ENCODE measurements around the gene TNS3. TPM values are rescaled to one million over a fixed set of nuclear protein-coding genes. Genes with fewer than 3 reads are reported as not detected.

Gene TNS3
- total RNA-seq, 4 donors from 2014 or later: 27.2 to 110 (median 47.5) TPM

DNA sequence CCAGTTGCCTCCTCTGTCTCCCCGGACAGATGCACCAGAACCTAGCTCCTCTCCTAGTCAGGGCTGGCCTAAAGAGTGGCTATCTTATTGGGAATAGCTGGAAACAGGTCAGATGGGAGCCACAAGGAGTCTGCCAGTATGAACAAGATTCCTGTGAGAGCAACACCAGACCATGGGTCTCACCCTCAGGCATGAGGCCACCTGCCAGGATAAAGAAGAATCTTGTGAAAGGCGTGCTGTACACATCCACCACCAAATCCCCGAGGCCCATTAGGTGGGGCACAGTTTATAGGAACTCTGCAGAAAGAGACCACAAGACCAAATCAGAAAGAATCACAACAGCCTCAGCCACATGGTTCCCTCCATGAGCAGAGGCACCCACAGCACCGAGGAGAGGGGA is 325.9 kb downstream of the TNS3 start:
- Histone ChIP-seq H3K36me3 (no peaks in the 10 kb centered on the region), H3K27me3 (no peaks in the 10 kb centered on the region), H3K9me3 (no peaks in the 10 kb centered on the region), H3K4me1 (peaks cover 4 to 8% of the 10 kb centered on the region in 2 donors), H3K27ac (peak overlapping the region in 1 of 2 donors; percentile 2), H3K4me3 (no peak overlapping the region)
- TF ChIP-seq POLR2A (IDR thresholded peaks at IDR 0.05): no peak
- TF ChIP-seq, protein P1, sequence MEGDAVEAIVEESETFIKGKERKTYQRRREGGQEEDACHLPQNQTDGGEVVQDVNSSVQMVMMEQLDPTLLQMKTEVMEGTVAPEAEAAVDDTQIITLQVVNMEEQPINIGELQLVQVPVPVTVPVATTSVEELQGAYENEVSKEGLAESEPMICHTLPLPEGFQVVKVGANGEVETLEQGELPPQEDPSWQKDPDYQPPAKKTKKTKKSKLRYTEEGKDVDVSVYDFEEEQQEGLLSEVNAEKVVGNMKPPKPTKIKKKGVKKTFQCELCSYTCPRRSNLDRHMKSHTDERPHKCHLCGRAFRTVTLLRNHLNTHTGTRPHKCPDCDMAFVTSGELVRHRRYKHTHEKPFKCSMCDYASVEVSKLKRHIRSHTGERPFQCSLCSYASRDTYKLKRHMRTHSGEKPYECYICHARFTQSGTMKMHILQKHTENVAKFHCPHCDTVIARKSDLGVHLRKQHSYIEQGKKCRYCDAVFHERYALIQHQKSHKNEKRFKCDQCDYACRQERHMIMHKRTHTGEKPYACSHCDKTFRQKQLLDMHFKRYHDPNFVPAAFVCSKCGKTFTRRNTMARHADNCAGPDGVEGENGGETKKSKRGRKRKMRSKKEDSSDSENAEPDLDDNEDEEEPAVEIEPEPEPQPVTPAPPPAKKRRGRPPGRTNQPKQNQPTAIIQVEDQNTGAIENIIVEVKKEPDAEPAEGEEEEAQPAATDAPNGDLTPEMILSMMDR (IDR thresholded peaks at IDR 0.05): no peak
- DNase-seq: no peak
- intact Hi-C loops (cut with DNase I; ENCODE audit: low total_unique reads): loop anchor here (10.0 kb wide), 2 partner anchors 161 to 1341 kb away; no protein-coding TSS in a partner anchor

DNA sequence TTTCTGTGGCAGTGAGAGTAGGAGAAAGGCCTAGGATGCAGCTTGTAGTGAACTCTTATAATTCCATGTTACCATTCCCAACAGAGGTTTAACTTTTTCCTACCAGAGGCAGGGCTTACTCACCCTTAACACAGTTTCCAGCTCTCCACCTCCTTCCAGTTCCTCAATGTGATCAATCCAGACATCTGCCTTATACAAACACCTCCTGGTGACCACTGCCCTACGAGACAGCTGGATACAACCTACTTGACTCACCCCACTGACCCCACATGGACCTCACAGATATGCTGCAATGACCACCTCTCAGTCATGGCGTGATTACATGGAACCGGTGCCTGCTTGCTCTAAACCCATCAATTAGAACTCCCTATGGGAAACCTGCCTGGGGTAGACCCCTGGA is 326.5 kb downstream of the TNS3 start:
- TF ChIP-seq, protein P1 (IDR thresholded peaks at IDR 0.05): no peak
- intact Hi-C loops (cut with DNase I; ENCODE audit: low total_unique reads): loop anchor here (10.0 kb wide), 2 partner anchors 161 to 1341 kb away; no protein-coding TSS in a partner anchor
- H3K27ac ChIP-seq: peak overlapping the region in 1 of 2 donors; percentile 92
- H3K4me3 ChIP-seq: no peak overlapping the region
- H3K36me3 ChIP-seq: no peaks in the 10 kb centered on the region
- no peak for DNase-seq
- no peaks in the 10 kb centered on the region for H3K27me3 ChIP-seq
- H3K9me3 ChIP-seq: no peaks in the 10 kb centered on the region
- H3K4me1 ChIP-seq: peaks cover 4 to 8% of the 10 kb centered on the region in 2 donors

DNA sequence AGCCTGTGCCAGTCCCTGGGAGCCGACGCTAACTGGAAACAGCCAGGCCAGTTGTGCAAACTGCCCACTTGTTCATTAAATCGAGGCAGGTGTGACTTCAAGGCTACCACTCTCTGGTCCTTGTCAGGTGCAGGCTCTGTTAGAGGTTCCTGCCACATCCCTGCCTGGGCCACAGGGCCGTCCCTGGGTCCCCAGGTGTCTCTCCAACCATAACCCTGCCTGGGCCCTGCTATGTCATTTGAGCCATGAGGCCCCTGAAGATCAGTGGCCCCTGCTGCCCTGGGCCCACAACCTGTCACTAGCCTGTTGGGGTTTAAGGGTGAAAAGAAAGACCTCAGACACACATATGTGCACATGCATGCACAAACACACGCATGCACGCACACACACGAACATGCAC is 326.9 kb downstream of the TNS3 start:
- intact Hi-C loops (cut with DNase I; ENCODE audit: low total_unique reads): loop anchor here (10.0 kb wide), 2 partner anchors 160 to 1340 kb away; no protein-coding TSS in a partner anchor
- H3K4me3 ChIP-seq: no peak overlapping the region
- H3K4me1 ChIP-seq: peaks cover 4 to 8% of the 10 kb centered on the region in 2 donors
- peak overlapping the region; percentile 92 for H3K27ac ChIP-seq
- no peaks in the 10 kb centered on the region for H3K9me3 ChIP-seq
- no peak for DNase-seq
- H3K36me3 ChIP-seq: no peaks in the 10 kb centered on the region
- H3K27me3 ChIP-seq: no peaks in the 10 kb centered on the region
- TF ChIP-seq POLR2A (IDR thresholded peaks at IDR 0.05): no peak
- TF ChIP-seq, protein P1 (IDR thresholded peaks at IDR 0.05): no peak

DNA sequence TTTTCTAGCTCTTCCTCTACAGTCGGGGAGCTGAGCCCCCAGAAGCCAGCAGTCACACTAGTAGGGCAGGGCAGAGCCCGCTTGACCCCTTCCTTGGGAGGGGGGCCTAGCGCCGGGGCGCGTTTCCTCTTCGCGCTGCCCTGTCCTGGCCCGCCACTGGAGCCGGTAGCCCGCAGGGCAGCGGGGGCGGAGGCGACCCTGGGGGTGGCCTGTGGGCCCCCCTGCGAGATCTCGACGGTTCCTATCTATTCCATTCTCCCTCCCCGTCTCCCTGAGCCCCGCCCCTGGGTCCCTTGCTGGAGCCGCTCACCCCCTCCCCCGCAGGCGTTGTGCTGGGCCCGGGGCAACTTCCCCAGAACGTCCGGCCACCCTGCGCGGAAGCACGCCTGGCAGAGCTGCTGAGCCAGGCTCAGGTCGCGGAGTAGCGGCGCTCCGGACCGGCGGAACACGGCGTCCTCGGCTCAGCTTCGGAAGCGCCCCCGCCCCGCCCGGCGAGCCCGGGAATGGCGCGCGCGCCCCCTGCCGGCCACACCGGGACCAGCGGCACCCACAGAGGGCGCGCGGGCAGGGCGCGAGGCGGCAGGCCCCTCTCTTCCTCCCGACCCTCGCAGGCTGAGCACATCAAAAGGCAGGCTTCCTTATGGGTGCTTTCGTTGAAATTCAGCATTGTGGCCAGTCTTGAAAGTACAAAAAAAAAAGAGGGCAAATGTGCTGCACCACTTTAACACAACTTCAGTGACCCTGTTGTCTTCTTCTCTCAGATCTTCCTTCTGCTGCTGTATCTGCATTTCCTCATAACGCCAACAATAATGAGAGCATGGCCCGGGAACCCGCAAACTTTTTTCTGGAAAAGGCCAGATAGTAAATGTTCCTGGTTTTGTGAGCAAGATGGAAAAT is 327.6 kb downstream of the TNS3 start:
- peak in 1 of 2 donors; percentile 52 for TF ChIP-seq POLR2A (IDR thresholded peaks at IDR 0.05)
- TF ChIP-seq, protein P1 (IDR thresholded peaks at IDR 0.05): peak; percentile 82 to 99 (median 97)
- Histone ChIP-seq H3K27ac (peak overlapping the region; percentile 92), H3K9me3 (no peaks in the 10 kb centered on the region), H3K4me3 (peak overlapping the region; percentile 38 to 39), H3K4me1 (peaks cover 4 to 8% of the 10 kb centered on the region in 2 donors), H3K36me3 (no peaks in the 10 kb centered on the region), H3K27me3 (no peaks in the 10 kb centered on the region)
- peak; percentile 83 to 84 for DNase-seq
- intact Hi-C loops (cut with DNase I; ENCODE audit: low total_unique reads): loop anchor here (10.0 kb wide), 2 partner anchors 160 to 1340 kb away; no protein-coding TSS in a partner anchor

DNA sequence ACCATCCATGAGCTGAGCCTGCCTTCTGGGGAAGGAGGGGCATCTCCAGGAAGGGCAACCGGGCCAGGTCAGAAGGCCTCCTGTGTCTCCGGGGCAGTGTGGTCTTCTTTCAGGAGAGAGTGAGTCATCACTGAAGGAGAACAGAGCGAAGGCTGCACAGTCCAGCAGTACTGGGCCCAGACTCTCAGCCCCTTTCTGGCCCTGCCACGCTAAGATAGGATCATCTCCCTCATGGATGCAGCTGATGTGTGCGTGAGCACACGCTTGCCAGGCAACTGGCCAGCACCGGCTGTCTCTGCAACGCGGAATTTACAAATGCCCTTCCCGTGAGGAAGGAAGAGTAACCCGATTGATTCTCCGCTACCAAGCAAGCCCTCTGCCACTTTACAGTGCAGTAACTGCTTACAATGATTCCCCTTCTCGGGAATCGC is 328.2 kb downstream of the TNS3 start:
- Histone ChIP-seq H3K27ac (peak overlapping the region; percentile 92), H3K36me3 (no peaks in the 10 kb centered on the region), H3K4me3 (peak overlapping the region; percentile 38 to 39), H3K4me1 (peaks cover 4 to 8% of the 10 kb centered on the region in 2 donors), H3K9me3 (no peaks in the 10 kb centered on the region), H3K27me3 (no peaks in the 10 kb centered on the region)
- intact Hi-C loops (cut with DNase I; ENCODE audit: low total_unique reads): loop anchor here (10.0 kb wide), 2 partner anchors 159 to 1339 kb away; no protein-coding TSS in a partner anchor
- DNase-seq: peak; percentile 64 to 83
- TF ChIP-seq, protein P1 (IDR thresholded peaks at IDR 0.05): no peak
- peak in 1 of 2 donors; percentile 24 for TF ChIP-seq POLR2A (IDR thresholded peaks at IDR 0.05)

All from uterus (tissue), 4 donors.